H54 (cell line): Measurements from ENCODE around the gene SH3RF3.

Experiments
- DNase-seq: peaks from one replicate; pipeline ENCODE4 v3.0.0; 2011; ENCODE audit warnings: low spot score, mixed read lengths; ENCODE audit not compliant: insufficient read length
- FAIRE-seq: peaks from 3 replicates; lab custom pipeline; 2011; peaks lifted over from hg19 to GRCh38; lab: Jason Lieb, UNC
- POLR2A ChIP-seq: IDR thresholded peaks from 2 replicates; pipeline ENCODE4 v1.6.1; 2011; ENCODE audit warnings: low read depth, mild to moderate bottlenecking, low read length

Gene SH3RF3

GRCh38 chr2:109480486-109481195, 351.6 kb downstream of the SH3RF3 start:
- FAIRE-seq (no peak), DNase-seq (no peak)
- TF ChIP-seq POLR2A = no peak

- no peak for FAIRE-seq
- TF ChIP-seq POLR2A = no peak
- no peak for DNase-seq
Observed at GRCh38 chr2:109481196-109481555, 352.2 kb downstream of the SH3RF3 start.

- no peak for TF ChIP-seq POLR2A
- no peak for DNase-seq
- no peak for FAIRE-seq
Observed at GRCh38 chr2:109481599-109481998, 352.6 kb downstream of the SH3RF3 start.

GRCh38 chr2:109482361-109482861, 353.4 kb downstream of the SH3RF3 start:
- no peak for FAIRE-seq
- DNase-seq = no peak
- no peak for TF ChIP-seq POLR2A

DNA sequence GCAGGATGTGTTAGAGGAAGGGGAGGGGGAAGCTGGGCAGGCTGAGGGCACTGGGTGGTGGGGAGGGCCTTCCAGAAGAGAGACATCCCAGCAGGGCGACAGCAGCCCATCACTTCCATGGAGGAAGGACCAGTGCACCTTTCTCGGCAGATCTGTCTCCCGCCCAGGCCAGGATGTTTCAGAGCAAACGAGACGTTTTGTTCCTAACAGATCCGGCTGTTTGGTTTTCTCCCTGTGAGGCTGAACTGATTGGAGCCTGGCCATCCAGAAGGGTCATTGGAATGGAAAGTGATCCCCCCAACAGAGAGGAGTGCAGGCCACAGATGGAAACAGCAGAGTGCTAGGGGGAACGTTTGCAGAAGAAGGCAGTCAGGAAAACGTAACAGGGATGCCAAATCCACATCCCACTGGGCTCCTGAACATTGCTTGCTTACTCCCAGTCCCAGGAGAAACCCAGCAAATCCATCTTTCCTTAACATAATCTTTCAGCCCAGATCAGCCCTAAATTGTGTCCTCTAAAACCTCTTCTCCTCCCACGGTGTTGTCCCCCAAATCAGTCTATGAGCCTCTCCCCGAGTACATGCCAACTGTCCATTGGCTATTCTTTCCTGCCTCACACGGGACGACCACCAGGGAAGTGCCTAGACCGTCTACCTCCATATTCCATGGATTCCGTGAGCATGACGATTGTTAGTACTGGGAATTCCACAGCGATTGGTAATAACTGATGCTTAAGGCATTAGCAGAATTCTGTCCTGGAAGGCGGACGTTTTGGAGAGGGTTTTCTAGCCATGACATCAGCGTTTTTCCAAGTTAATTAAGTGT, 357.9 kb downstream of the SH3RF3 start:
- TF ChIP-seq POLR2A = no peak
- FAIRE-seq (no peak), DNase-seq (peak; percentile 57)

GRCh38 chr2:109487536-109487869, 358.5 kb downstream of the SH3RF3 start:
- no peak for TF ChIP-seq POLR2A
- FAIRE-seq (no peak), DNase-seq (no peak)

DNA sequence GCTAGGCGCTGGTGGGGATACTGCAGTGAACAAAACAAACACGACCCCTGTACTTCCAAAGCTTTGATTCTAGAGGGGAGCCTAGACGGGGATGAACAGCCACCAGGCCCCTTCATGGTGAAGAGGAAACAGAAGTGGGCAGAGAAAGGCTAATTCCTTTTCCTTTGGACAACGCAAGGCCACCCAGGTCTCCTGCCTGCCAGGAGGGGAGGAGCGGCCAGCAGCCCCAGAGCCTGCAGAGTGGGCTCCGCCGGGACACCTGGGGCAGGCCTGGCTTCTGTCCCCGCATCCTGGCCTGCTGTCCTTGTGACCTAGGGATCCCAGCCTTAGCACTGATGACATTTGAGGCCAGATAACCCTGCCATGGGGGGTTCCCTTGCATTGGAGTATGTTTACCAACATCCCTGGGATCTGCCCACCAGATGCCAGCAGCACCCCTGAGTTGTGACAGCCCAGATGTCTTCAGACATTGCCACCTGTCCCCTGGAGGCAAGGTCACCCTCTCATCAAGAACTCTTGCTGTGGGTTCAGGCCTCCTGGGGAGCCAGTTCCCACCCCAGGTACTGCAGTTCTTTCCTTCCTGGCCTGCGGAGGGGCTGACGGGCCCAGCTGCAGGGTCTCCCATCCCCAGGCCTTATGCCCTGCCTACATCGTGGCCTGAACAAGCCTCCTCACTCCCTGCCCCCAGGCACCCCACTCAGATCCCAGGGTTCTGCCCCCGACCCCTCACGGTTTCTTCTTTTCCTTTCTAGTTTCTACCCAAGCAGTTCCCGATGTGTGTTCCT, 359.1 kb downstream of the SH3RF3 start:
- DNase-seq = no peak
- FAIRE-seq = no peak
- TF ChIP-seq POLR2A = no peak

DNA sequence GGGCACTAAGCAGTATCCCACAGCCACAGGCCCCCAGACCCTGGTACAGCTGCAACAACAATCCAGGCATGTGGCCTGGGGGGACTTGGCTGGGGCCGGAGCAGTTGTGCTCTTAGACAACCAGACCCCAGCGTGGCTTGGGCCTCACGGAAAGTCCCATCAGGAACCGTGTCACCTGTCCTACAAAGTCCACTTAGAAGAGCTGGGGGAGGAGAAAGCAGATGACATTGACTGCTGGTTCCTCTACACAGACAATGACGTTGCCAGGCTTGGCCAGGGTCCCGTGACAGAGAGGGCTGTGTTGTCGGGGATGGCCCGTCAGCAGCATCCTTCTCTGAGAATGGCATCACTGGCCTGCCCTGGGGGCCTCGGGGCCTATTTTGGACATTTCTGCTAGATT, 360.3 kb downstream of the SH3RF3 start:
- no peak for TF ChIP-seq POLR2A
- FAIRE-seq = no peak
- DNase-seq = no peak

DNA sequence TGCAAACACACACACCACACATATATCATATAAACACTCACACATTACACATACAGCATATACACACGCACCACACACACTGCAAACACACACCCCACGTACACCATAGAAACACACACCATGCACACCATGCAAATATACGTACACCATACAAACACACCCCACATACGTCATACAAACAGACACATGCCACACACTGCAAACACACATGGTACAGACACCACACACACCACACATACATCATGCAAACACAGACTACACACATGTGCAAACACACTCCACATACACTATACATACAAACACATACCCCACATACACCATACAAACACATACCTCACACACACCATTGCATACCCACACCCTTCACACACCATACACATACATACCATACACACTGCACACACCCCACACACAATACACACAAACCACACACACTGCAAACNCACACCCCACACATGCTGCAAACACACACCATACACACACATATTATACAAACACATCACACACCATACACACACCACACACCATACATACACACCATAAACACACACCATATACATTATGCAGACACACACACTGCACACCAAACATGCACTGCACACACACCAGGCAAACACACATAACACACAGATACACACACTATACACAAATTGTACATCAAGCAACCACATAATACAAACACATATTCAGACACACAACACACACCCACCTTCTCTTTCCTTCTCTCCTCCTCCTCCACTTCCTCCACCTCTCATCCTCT, 364.4 kb downstream of the SH3RF3 start:
- no peak for TF ChIP-seq POLR2A
- DNase-seq (no peak), FAIRE-seq (no peak)

DNA sequence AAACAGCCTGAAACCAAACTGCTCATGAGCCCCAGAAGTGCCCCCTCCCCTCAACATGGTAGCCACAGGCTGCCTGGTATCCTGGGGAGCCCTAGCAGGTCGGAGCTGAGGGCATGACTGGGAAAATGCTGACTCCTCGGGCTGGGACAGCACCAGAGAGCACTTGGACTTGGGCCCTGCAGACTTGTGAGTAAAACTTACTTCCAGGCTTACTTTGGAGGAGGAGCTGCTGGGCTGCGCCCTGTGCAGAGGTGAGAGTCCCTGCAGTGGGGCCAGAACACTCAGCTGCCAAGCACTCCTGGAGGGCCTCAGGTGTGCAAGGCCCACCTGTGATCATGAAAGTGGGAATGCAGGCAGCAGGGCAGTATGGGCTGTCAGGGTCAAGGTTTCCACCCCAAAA, 365.3 kb downstream of the SH3RF3 start:
- no peak for TF ChIP-seq POLR2A
- DNase-seq (no peak), FAIRE-seq (no peak)

DNA sequence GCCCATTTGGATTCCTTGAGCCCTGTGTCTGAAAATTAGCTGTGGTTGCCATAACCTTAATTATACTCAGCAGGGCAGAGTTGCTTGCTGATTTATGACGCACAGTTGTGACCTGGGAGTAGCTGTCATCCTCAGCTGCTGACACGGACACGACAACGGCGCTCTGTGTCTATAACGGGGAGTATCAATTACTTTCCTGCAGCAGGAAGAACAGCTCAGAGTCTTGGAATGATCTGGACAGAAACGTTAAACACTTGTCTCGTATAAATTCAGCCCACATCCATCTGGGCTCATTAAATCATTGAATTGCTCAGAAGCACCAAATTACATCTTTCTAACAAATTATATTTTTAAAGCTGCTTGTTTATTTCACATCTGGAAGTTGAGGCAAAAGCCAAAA, 368.5 kb downstream of the SH3RF3 start:
- no peak for FAIRE-seq
- DNase-seq = peak; percentile 42
- no peak for TF ChIP-seq POLR2A

- TF ChIP-seq POLR2A = no peak
- no peak for FAIRE-seq
- DNase-seq = no peak
Observed at GRCh38 chr2:109497911-109498870, 369.2 kb downstream of the SH3RF3 start.

DNA sequence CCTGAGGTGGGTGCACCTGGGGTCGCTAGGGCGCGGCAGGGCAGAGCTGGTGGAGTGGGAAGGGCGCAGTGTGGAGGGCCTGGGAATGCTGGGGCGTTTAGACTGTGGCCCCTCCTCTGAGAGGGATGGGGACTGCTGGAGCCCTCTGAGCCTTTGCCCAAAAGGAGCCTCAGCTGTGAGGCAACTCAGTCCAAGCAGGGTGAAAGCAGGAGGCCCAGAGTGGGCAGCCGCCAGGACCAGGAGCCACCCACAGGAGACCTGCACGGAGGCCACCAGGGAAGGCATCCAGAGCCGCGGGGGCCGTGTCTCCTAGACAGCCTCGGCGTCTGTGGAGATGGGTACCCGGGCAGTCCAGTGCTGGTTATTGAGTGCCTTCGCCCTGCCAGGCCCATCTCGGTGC, 369.9 kb downstream of the SH3RF3 start:
- DNase-seq = no peak
- TF ChIP-seq POLR2A = no peak
- FAIRE-seq = no peak
